Measurements from ENCODE around the gene NFIX. TPM values are rescaled to one million over a fixed set of nuclear protein-coding genes. Genes with fewer than 3 reads are reported as not detected.

The NFIX gene
- total and polyA plus RNA-seq, 2 donors (not counting 1 experiment from before 2014, with no cell fraction given): 0.69 to 5.6 TPM

Other genes starting within 250 kb of the NFIX start
- gene BEST2, start 243.7 kb upstream of the NFIX start, total RNA-seq: not detected in 2 replicates
- gene BEST2, start 243.7 kb upstream of the NFIX start, polyA plus RNA-seq: 0.07 TPM in 1 of 2 replicates, not detected in the other
- gene HOOK2, start 219.9 kb upstream of the NFIX start, total RNA-seq: 31.6 and 33.4 TPM in 2 replicates
- 30.3 and 35.7 TPM in 2 replicates for gene HOOK2, start 219.9 kb upstream of the NFIX start, polyA plus RNA-seq
- 196 and 206 TPM in 2 replicates for gene JUNB, start 204.0 kb upstream of the NFIX start, total RNA-seq
- 1,407 and 4,055 TPM in 2 replicates for gene JUNB, start 204.0 kb upstream of the NFIX start, polyA plus RNA-seq
- gene PRDX2, start 193.7 kb upstream of the NFIX start, total RNA-seq: 45.1 and 45.5 TPM in 2 replicates
- 44.3 and 66.1 TPM in 2 replicates for gene PRDX2, start 193.7 kb upstream of the NFIX start, polyA plus RNA-seq
- gene THSD8, start 193.4 kb upstream of the NFIX start, total RNA-seq: 2.1 TPM in 1 of 2 replicates, not detected in the other
- gene THSD8, start 193.4 kb upstream of the NFIX start, polyA plus RNA-seq: not detected in 2 replicates
- 16.9 and 18.9 TPM in 2 replicates for gene RNASEH2A, start 188.9 kb upstream of the NFIX start, total RNA-seq
- gene RNASEH2A, start 188.9 kb upstream of the NFIX start, polyA plus RNA-seq: 13.0 and 14.5 TPM in 2 replicates
- gene RTBDN, start 160.9 kb upstream of the NFIX start, total RNA-seq: not detected in 2 replicates
- not detected in 2 replicates for gene RTBDN, start 160.9 kb upstream of the NFIX start, polyA plus RNA-seq
- gene MAST1, start 157.0 kb upstream of the NFIX start, total RNA-seq: 0.39 and 1.2 TPM in 2 replicates
- gene MAST1, start 157.0 kb upstream of the NFIX start, polyA plus RNA-seq: 0.36 and 1.1 TPM in 2 replicates
- gene DNASE2, start 114.0 kb upstream of the NFIX start, total RNA-seq: 26.6 and 30.8 TPM in 2 replicates
- 24.9 and 25.9 TPM in 2 replicates for gene DNASE2, start 114.0 kb upstream of the NFIX start, polyA plus RNA-seq
- not detected in 2 replicates for gene KLF1, start 108.3 kb upstream of the NFIX start, total RNA-seq
- not detected in 2 replicates for gene KLF1, start 108.3 kb upstream of the NFIX start, polyA plus RNA-seq
- gene GCDH, start 104.3 kb upstream of the NFIX start, total RNA-seq: 61.2 and 63.2 TPM in 2 replicates
- 47.8 and 48.9 TPM in 2 replicates for gene GCDH, start 104.3 kb upstream of the NFIX start, polyA plus RNA-seq
- not detected in 2 replicates for gene SYCE2, start 76.2 kb upstream of the NFIX start, total RNA-seq
- 0.17 TPM in 1 of 2 replicates, not detected in the other for gene SYCE2, start 76.2 kb upstream of the NFIX start, polyA plus RNA-seq
- 50.1 and 50.9 TPM in 2 replicates for gene FARSA, start 61.8 kb upstream of the NFIX start, total RNA-seq
- gene FARSA, start 61.8 kb upstream of the NFIX start, polyA plus RNA-seq: 21.2 and 26.4 TPM in 2 replicates
- gene CALR, start 56.9 kb upstream of the NFIX start, total RNA-seq: 214 and 237 TPM in 2 replicates
- 385 and 709 TPM in 2 replicates for gene CALR, start 56.9 kb upstream of the NFIX start, polyA plus RNA-seq
- gene RAD23A, start 49.6 kb upstream of the NFIX start, total RNA-seq: 89.0 and 100 TPM in 2 replicates
- 106 and 123 TPM in 2 replicates for gene RAD23A, start 49.6 kb upstream of the NFIX start, polyA plus RNA-seq
- 11.7 and 12.6 TPM in 2 replicates for gene GADD45GIP1, start 38.3 kb upstream of the NFIX start, total RNA-seq
- 12.9 and 17.5 TPM in 2 replicates for gene GADD45GIP1, start 38.3 kb upstream of the NFIX start, polyA plus RNA-seq
- gene DAND5, start 25.9 kb upstream of the NFIX start, total RNA-seq: not detected in 2 replicates
- gene DAND5, start 25.9 kb upstream of the NFIX start, polyA plus RNA-seq: not detected in 2 replicates
- 124 and 125 TPM in 2 replicates for gene LYL1, start 107.4 kb downstream of the NFIX start, total RNA-seq
- 94.2 and 112 TPM in 2 replicates for gene LYL1, start 107.4 kb downstream of the NFIX start, polyA plus RNA-seq
- gene TRMT1, start 121.3 kb downstream of the NFIX start, total RNA-seq: 81.6 and 91.8 TPM in 2 replicates
- gene TRMT1, start 121.3 kb downstream of the NFIX start, polyA plus RNA-seq: 281 and 284 TPM in 2 replicates
- gene NACC1, start 122.8 kb downstream of the NFIX start, total RNA-seq: 25.9 and 30.6 TPM in 2 replicates
- 16.8 and 27.5 TPM in 2 replicates for gene NACC1, start 122.8 kb downstream of the NFIX start, polyA plus RNA-seq
- 48.4 and 59.0 TPM in 2 replicates for gene STX10, start 154.9 kb downstream of the NFIX start, total RNA-seq
- 147 and 155 TPM in 2 replicates for gene STX10, start 154.9 kb downstream of the NFIX start, polyA plus RNA-seq
- 181 and 189 TPM in 2 replicates for gene IER2, start 154.9 kb downstream of the NFIX start, total RNA-seq
- gene IER2, start 154.9 kb downstream of the NFIX start, polyA plus RNA-seq: 869 and 2,152 TPM in 2 replicates